Type B pancreatic cell (in vitro differentiated cells): ENCODE data around the gene IL20RA. TPM values are rescaled to one million over a fixed set of nuclear protein-coding genes. Genes with fewer than 3 reads are reported as not detected.

ENCODE experiments used
- DNase-seq: peaks from one replicate; pipeline ENCODE4 v3.0.0; 2021; ENCODE audit warnings: mixed read lengths; ENCODE audit not compliant: unreplicated experiment; ENCODE audit errors: extremely low spot score
- H3K27ac Mint-ChIP-seq: 2 replicates; pipeline ENCODE4 v1.8.0; 2021; ENCODE audit warnings: mild to moderate bottlenecking, mixed read lengths
- H3K27me3 Mint-ChIP-seq: 2 replicates; pipeline ENCODE4 v1.8.0; 2021; ENCODE audit warnings: mixed read lengths
- H3K36me3 Mint-ChIP-seq: 2 replicates; pipeline ENCODE4 v1.8.0; 2021; ENCODE audit warnings: mixed read lengths
- H3K4me1 Mint-ChIP-seq: one replicate; pipeline ENCODE4 v1.8.0; 2021; ENCODE audit warnings: mixed read lengths; ENCODE audit not compliant: unreplicated experiment
- H3K4me3 Mint-ChIP-seq: 2 replicates; pipeline ENCODE4 v1.8.0; 2021; ENCODE audit warnings: mild to moderate bottlenecking, mixed read lengths
- H3K9me3 Mint-ChIP-seq: 2 replicates; pipeline ENCODE4 v1.8.0; 2021; ENCODE audit warnings: mixed read lengths
- CTCF ChIP-seq: fragments of 200-600 bp; sonication (generic); conservative IDR thresholded peaks from 2 replicates; pipeline ENCODE4 v1.5.0; 2021; ENCODE audit warnings: antibody characterized with exemption, mild to moderate bottlenecking
- total RNA-seq: library from RNA; stranded (reverse); gene quantifications from 2 replicates; pipeline ENCODE4 v1.2.1, GENCODE V29; 2021; ENCODE audit warnings: low replicate concordance

IL20RA gene
- total RNA-seq, 1 donor from 2014 or later = 1.7 TPM

DNA sequence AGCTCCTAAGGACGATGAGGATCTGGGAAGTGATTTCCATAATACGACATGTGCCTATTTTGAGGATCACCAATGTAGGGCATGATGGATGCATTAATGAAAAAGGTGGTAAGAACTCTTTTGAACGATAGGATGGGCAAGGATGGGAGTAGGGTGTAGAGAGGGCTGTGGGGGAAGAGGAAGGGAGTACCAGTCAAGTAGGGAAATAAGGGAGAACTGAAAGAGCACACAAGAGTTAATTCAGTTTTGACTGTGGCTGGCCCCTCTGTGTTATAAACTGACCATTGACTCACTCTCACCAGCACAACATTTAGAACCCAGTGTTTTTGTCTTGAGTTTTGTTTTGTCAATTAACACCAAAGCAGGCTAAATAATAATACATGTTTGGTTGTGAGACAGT, 89.6 kb downstream of the IL20RA start:
- Mint-ChIP-seq H3K36me3 (no peaks in the 10 kb centered on the region), H3K27me3 (peaks cover 3% of the 10 kb centered on the region), H3K9me3 (no peaks in the 10 kb centered on the region), H3K27ac (no peak overlapping the region), H3K4me1 (peaks cover 18% of the 10 kb centered on the region), H3K4me3 (no peak overlapping the region)
- TF ChIP-seq CTCF = no peak
- DNase-seq = no peak

GRCh38 chr6:136952714-136953260, 92.0 kb downstream of the IL20RA start:
- DNase-seq = no peak
- H3K4me3 Mint-ChIP-seq = no peak overlapping the region
- no peaks in the 10 kb centered on the region for H3K27me3 Mint-ChIP-seq
- H3K36me3 Mint-ChIP-seq = peaks cover 3% of the 10 kb centered on the region
- peaks cover 5% of the 10 kb centered on the region for H3K4me1 Mint-ChIP-seq
- no peak for TF ChIP-seq CTCF
- H3K27ac Mint-ChIP-seq = no peak overlapping the region
- peaks cover 4% of the 10 kb centered on the region for H3K9me3 Mint-ChIP-seq

- H3K27ac Mint-ChIP-seq = no peak overlapping the region
Observed at GRCh38 chr6:136950436-136951126, 94.2 kb downstream of the IL20RA start.

More at GRCh38 chr6:136950436-136951126, 94.2 kb downstream of the IL20RA start:
- H3K27me3 Mint-ChIP-seq = peaks cover 3% of the 10 kb centered on the region
- H3K4me1 Mint-ChIP-seq = no peaks in the 10 kb centered on the region
- DNase-seq = no peak
- TF ChIP-seq CTCF = no peak
- peaks cover 3% of the 10 kb centered on the region for H3K36me3 Mint-ChIP-seq
- no peak overlapping the region for H3K4me3 Mint-ChIP-seq
- peaks cover 4% of the 10 kb centered on the region for H3K9me3 Mint-ChIP-seq

Other genes with a start within 250 kb of the IL20RA start
- 5.4 and 7.1 TPM in 2 replicates for gene PEX7, start 222.4 kb downstream of the IL20RA start, total RNA-seq
- gene SLC35D3, start 122.7 kb downstream of the IL20RA start, total RNA-seq = 0.41 and 0.50 TPM in 2 replicates
- gene IL22RA2, start 128.7 kb upstream of the IL20RA start, total RNA-seq = not detected in 2 replicates
- gene IFNGR1, start 174.4 kb upstream of the IL20RA start, total RNA-seq = 28.4 and 35.5 TPM in 2 replicates